Neural progenitor cell (in vitro differentiated cells): ENCODE data around the gene GIMD1. TPM values are rescaled to one million over a fixed set of nuclear protein-coding genes. Genes with fewer than 3 reads are reported as not detected.

Experiments used
- DNase-seq: peaks from one replicate; pipeline ENCODE4 v3.0.0-alpha.2; 2016; ENCODE audit warnings: low spot score
- H2AFZ ChIP-seq: fragments of 200-600 bp; sonication (generic); replicated peaks from 2 replicates; pipeline ENCODE4 v1.6.1; 2016; ENCODE audit warnings: antibody characterized with exemption
- H3F3A ChIP-seq: fragments of 200-600 bp; sonication (generic); 2 replicates; pipeline ENCODE4 v1.6.1; 2016; ENCODE audit warnings: antibody characterized with exemption, low read depth
- H3K27ac ChIP-seq: fragments of 200-600 bp; sonication (generic); 2 replicates; pipeline ENCODE4 v1.5.1; 2016; ENCODE audit warnings: mild to moderate bottlenecking
- H3K27me3 ChIP-seq: fragments of 200-600 bp; sonication (generic); 2 replicates; pipeline ENCODE4 v1.6.1; 2016; ENCODE audit warnings: mild to moderate bottlenecking, moderate library complexity
- H3K36me3 ChIP-seq: fragments of 200-600 bp; sonication (generic); 2 replicates; pipeline ENCODE4 v1.5.1; 2016
- H3K4me1 ChIP-seq: fragments of 200-600 bp; sonication (generic); 2 replicates; pipeline ENCODE4 v1.6.1; 2016; ENCODE audit warnings: mixed run types
- H3K4me2 ChIP-seq: fragments of 200-600 bp; sonication (generic); 2 replicates; pipeline ENCODE4 v1.6.1; 2016
- H3K4me3 ChIP-seq: fragments of 200-600 bp; sonication (generic); 2 replicates; pipeline ENCODE4 v1.5.1; 2016
- H3K79me2 ChIP-seq: fragments of 200-600 bp; sonication (generic); 2 replicates; pipeline ENCODE4 v1.6.1; 2016; ENCODE audit warnings: low read depth
- H3K9ac ChIP-seq: fragments of 200-600 bp; sonication (generic); 2 replicates; pipeline ENCODE4 v1.6.1; 2016
- H3K9me3 ChIP-seq: fragments of 200-600 bp; sonication (generic); 2 replicates; pipeline ENCODE4 v1.5.1; 2016; ENCODE audit warnings: low read depth
- H4K20me1 ChIP-seq: fragments of 200-600 bp; sonication (generic); 2 replicates; pipeline ENCODE4 v1.6.1; 2016; ENCODE audit warnings: low read depth
- H3K27ac Mint-ChIP-seq: 3 replicates; pipeline ENCODE4 v1.8.0; 2021; ENCODE audit warnings: mixed read lengths
- H3K27me3 Mint-ChIP-seq: 2 replicates; pipeline ENCODE4 v1.8.0; 2022; ENCODE audit warnings: low read depth, mild to moderate bottlenecking, inconsistent platforms, moderate library complexity, mixed read lengths; ENCODE audit not compliant: insufficient read depth
- H3K36me3 Mint-ChIP-seq: 3 replicates; pipeline ENCODE4 v1.8.0; 2021; ENCODE audit warnings: mixed read lengths
- H3K4me1 Mint-ChIP-seq: 3 replicates; pipeline ENCODE4 v1.8.0; 2021; ENCODE audit warnings: mixed read lengths
- H3K4me3 Mint-ChIP-seq: 3 replicates; pipeline ENCODE4 v1.8.0; 2021; ENCODE audit warnings: mild to moderate bottlenecking, moderate library complexity, mixed read lengths
- H3K9me3 Mint-ChIP-seq: 3 replicates; pipeline ENCODE4 v1.8.0; 2020; ENCODE audit warnings: mixed read lengths
- EZH2 ChIP-seq: fragments of 200-600 bp; sonication (generic); IDR thresholded peaks from 2 replicates; pipeline ENCODE4 v1.6.1; 2017; ENCODE audit warnings: antibody characterized with exemption, mild to moderate bottlenecking, moderate library complexity
- EZH2phosphoT487 ChIP-seq: fragments of 200-600 bp; sonication (generic); IDR thresholded peaks from 2 replicates; pipeline ENCODE4 v1.6.1; 2017; ENCODE audit warnings: antibody characterized with exemption
- total RNA-seq: library from RNA; depleted of rRNA; stranded (reverse); fragments of >200 nt; gene quantifications from 2 replicates; pipeline ENCODE4 v1.2.3, GENCODE V29; 2015; ENCODE audit warnings: low replicate concordance
- TF ChIP-seq, protein P1 (sequence below): fragments of 200-600 bp; sonication (generic); IDR thresholded peaks from 2 replicates; pipeline ENCODE4 v1.5.1; 2017; ENCODE audit warnings: antibody characterized with exemption, mild to moderate bottlenecking

GIMD1 gene
- total RNA-seq, 1 donor from 2014 or later, result not detected

DNA sequence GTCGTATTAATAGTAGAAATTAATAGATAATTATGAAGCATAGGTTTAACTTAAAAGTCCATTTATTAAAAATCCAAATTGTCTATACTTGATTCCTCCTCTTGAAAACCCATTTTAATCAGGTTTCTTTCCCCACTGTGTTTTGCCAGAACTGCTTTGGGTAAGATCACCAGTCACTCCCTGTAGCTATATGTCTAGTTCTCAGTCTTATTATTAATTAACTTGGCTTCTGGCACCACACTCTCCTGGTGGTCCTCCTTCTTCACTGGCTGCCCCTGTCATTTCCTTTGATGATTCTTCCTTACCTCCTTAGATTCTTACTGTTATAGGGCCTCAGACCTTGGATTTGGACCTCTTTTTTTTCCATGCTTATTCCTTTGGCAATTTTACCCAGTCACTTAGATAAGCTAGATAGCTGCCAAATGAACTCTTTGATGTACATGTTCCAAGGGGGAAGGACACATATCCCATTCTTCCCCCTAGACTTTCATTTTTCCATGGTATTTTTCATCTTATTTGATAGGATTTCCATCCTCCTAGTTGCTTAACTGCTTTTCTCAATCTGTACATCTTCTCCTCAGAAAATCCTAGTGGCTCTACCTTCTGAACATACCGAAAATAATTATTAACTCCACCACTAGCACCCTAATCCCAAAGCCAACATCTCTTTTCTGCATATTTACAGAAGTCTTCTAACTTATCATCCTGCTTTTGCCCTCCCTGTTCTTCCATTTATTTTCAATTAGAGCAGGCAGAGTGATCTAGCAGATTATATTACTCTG, 24.5 kb downstream of the GIMD1 start:
- Mint-ChIP-seq H3K9me3 (no peaks in the 10 kb centered on the region), H3K27me3 (no peaks in the 10 kb centered on the region), H3K4me3 (no peak overlapping the region), H3K36me3 (peaks cover 29% of the 10 kb centered on the region), H3K4me1 (no peaks in the 10 kb centered on the region), H3K27ac (no peak overlapping the region)
- no peak for DNase-seq
- Histone ChIP-seq H2AFZ (no peak overlapping the region), H3K4me1 (no peaks in the 10 kb centered on the region), H3K4me3 (no peak overlapping the region), H3K4me2 (no peak overlapping the region), H3F3A (no peaks in the 10 kb centered on the region), H3K27me3 (no peaks in the 10 kb centered on the region), H3K79me2 (peaks cover 36% of the 10 kb centered on the region), H4K20me1 (no peaks in the 10 kb centered on the region), H3K36me3 (peaks cover 8% of the 10 kb centered on the region), H3K27ac (no peak overlapping the region), H3K9ac (no peak overlapping the region), H3K9me3 (no peaks in the 10 kb centered on the region)
- TF ChIP-seq EZH2 (no peak), EZH2phosphoT487 (no peak)
- TF ChIP-seq, protein P1, sequence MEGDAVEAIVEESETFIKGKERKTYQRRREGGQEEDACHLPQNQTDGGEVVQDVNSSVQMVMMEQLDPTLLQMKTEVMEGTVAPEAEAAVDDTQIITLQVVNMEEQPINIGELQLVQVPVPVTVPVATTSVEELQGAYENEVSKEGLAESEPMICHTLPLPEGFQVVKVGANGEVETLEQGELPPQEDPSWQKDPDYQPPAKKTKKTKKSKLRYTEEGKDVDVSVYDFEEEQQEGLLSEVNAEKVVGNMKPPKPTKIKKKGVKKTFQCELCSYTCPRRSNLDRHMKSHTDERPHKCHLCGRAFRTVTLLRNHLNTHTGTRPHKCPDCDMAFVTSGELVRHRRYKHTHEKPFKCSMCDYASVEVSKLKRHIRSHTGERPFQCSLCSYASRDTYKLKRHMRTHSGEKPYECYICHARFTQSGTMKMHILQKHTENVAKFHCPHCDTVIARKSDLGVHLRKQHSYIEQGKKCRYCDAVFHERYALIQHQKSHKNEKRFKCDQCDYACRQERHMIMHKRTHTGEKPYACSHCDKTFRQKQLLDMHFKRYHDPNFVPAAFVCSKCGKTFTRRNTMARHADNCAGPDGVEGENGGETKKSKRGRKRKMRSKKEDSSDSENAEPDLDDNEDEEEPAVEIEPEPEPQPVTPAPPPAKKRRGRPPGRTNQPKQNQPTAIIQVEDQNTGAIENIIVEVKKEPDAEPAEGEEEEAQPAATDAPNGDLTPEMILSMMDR, result no peak

GRCh38 chr4:106340774-106341173, 27.8 kb downstream of the GIMD1 start:
- H3K36me3 Mint-ChIP-seq, result peaks cover 43% of the 10 kb centered on the region
- no peak overlapping the region for H3K4me3 Mint-ChIP-seq
- Histone ChIP-seq H3F3A (no peaks in the 10 kb centered on the region), H3K9me3 (no peaks in the 10 kb centered on the region), H3K9ac (no peak overlapping the region), H3K36me3 (peaks cover 5% of the 10 kb centered on the region), H3K4me1 (no peaks in the 10 kb centered on the region), H3K4me2 (no peak overlapping the region), H3K27me3 (no peaks in the 10 kb centered on the region), H3K79me2 (peaks cover 36% of the 10 kb centered on the region), H3K4me3 (no peak overlapping the region), H3K27ac (no peak overlapping the region), H2AFZ (no peak overlapping the region), H4K20me1 (no peaks in the 10 kb centered on the region)
- no peaks in the 10 kb centered on the region for H3K27me3 Mint-ChIP-seq
- H3K27ac Mint-ChIP-seq, result no peak overlapping the region
- no peaks in the 10 kb centered on the region for H3K9me3 Mint-ChIP-seq
- DNase-seq, result no peak
- TF ChIP-seq, protein P1, result no peak
- TF ChIP-seq EZH2phosphoT487, result no peak
- no peak for TF ChIP-seq EZH2
- H3K4me1 Mint-ChIP-seq, result no peaks in the 10 kb centered on the region

DNA sequence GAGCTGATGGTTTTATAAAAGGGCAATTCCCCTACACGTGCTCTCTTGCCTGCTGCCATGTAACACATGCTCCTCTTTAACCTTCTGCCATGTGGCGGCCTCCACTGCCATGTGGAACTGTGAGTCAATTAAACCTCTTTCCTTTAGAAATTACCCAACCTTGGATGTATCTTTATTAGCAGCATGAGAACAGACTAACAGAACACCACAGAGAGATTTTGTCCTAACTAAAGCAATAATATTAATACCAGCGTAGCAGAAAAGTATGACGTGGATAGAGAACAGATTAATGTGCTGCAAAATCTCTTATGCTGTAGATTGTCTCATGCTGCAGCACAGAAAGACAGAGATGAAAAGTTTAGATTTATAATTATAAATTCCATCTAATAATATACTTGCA, 29.1 kb downstream of the GIMD1 start:
- H3K27me3 ChIP-seq, result no peaks in the 10 kb centered on the region
- H3K9me3 Mint-ChIP-seq, result no peaks in the 10 kb centered on the region
- H3K36me3 Mint-ChIP-seq, result peaks cover 43% of the 10 kb centered on the region
- no peak for DNase-seq
- H3K4me1 ChIP-seq, result no peaks in the 10 kb centered on the region
- no peak overlapping the region for H3K27ac ChIP-seq
- H4K20me1 ChIP-seq, result no peaks in the 10 kb centered on the region
- H3K79me2 ChIP-seq, result peaks cover 36% of the 10 kb centered on the region
- no peaks in the 10 kb centered on the region for H3K27me3 Mint-ChIP-seq
- no peaks in the 10 kb centered on the region for H3K9me3 ChIP-seq
- no peak overlapping the region for H3K4me3 Mint-ChIP-seq
- H3K9ac ChIP-seq, result no peak overlapping the region
- TF ChIP-seq, protein P1, result no peak
- TF ChIP-seq EZH2phosphoT487, result no peak
- no peak for TF ChIP-seq EZH2
- H3K27ac Mint-ChIP-seq, result no peak overlapping the region
- no peak overlapping the region for H2AFZ ChIP-seq
- H3K4me1 Mint-ChIP-seq, result no peaks in the 10 kb centered on the region
- H3K4me2 ChIP-seq, result no peak overlapping the region
- H3K36me3 ChIP-seq, result peaks cover 11% of the 10 kb centered on the region
- no peaks in the 10 kb centered on the region for H3F3A ChIP-seq
- H3K4me3 ChIP-seq, result no peak overlapping the region
